Islet of Langerhans (tissue), 1 donor: ENCODE data around the gene UGT2B10.
A peak's percentile ranks its signal among the peaks of the same experiment; 100 is the strongest.
"Not testable (repeated sequence)": the region's sequence is repeated elsewhere in the genome, so short reads cannot be mapped to it uniquely, and the experiment has no call there.

Source experiments
- FAIRE-seq: peaks from one replicate; lab custom pipeline; 2011; peaks lifted over from hg19 to GRCh38; lab: Jason Lieb, UNC

Gene UGT2B10

GRCh38 chr4:68815617-68816409, at the start of gene UGT2B10:
TSS of gene UGT2B10 (plus strand) at chr4:68815994. CDS start at chr4:68816020, 26 bp downstream.
- not testable (repeated sequence) for FAIRE-seq

- not testable (repeated sequence) for FAIRE-seq
These were observed 44.0 kb upstream of the UGT2B10 start for GRCh38 chr4:68771836-68772235.

GRCh38 chr4:68773699-68774098, 42.1 kb upstream of the UGT2B10 start:
- no peak for FAIRE-seq

GRCh38 chr4:68780232-68780631, 35.6 kb upstream of the UGT2B10 start:
- FAIRE-seq = no peak

GRCh38 chr4:68797048-68797447, 18.7 kb upstream of the UGT2B10 start:
- peak; percentile 17 for FAIRE-seq

- FAIRE-seq = no peak
These were observed 18.2 kb upstream of the UGT2B10 start for GRCh38 chr4:68797618-68798017.

- FAIRE-seq = no peak
These were observed 12.8 kb upstream of the UGT2B10 start for GRCh38 chr4:68803013-68803412.

GRCh38 chr4:68808060-68808459, 7.7 kb upstream of the UGT2B10 start:
- FAIRE-seq = no peak

- no peak for FAIRE-seq
These were observed 4.9 kb upstream of the UGT2B10 start for GRCh38 chr4:68810919-68811318.

- not testable (repeated sequence) for FAIRE-seq
These were observed 844 bp downstream of the UGT2B10 start for GRCh38 chr4:68816410-68817265.

GRCh38 chr4:68817386-68817785, 1.6 kb downstream of the UGT2B10 start:
- no peak for FAIRE-seq

- not testable (repeated sequence) for FAIRE-seq
These were observed 2.3 kb downstream of the UGT2B10 start for GRCh38 chr4:68818030-68818462.

GRCh38 chr4:68831642-68832041, 15.8 kb downstream of the UGT2B10 start:
- no peak for FAIRE-seq

GRCh38 chr4:68850293-68850692, 34.5 kb downstream of the UGT2B10 start:
- peak; percentile 56 for FAIRE-seq

- FAIRE-seq = no peak
These were observed 40.0 kb downstream of the UGT2B10 start for GRCh38 chr4:68855771-68856170.

- no peak for FAIRE-seq
These were observed 42.2 kb downstream of the UGT2B10 start for GRCh38 chr4:68858039-68858438.

GRCh38 chr4:68859655-68860054, 43.9 kb downstream of the UGT2B10 start:
- FAIRE-seq = no peak

- FAIRE-seq = no peak
These were observed 45.3 kb downstream of the UGT2B10 start for GRCh38 chr4:68861057-68861456.

GRCh38 chr4:68864438-68865187, 48.8 kb downstream of the UGT2B10 start:
- peak; percentile 91 for FAIRE-seq

- FAIRE-seq = peak; percentile 27
These were observed 49.4 kb downstream of the UGT2B10 start for GRCh38 chr4:68865188-68865638.

- FAIRE-seq = no peak
These were observed 50.0 kb downstream of the UGT2B10 start for GRCh38 chr4:68865760-68866159.

- no peak for FAIRE-seq
These were observed 53.5 kb downstream of the UGT2B10 start for GRCh38 chr4:68869274-68869773.
